CD14-positive monocyte (primary cell): ENCODE results near the gene GPR12. TPM values are rescaled to one million over a fixed set of nuclear protein-coding genes. Genes with fewer than 3 reads are reported as not detected.

Experiments
- DNase-seq, 3 donors: peaks; one replicate each; pipeline ENCODE4 v3.0.0-alpha.2; 2011 to 2022
- H2AFZ ChIP-seq: 2 replicates; pipeline ENCODE4 v1.6.0; 2012; ENCODE audit warnings: mild to moderate bottlenecking, low read depth, low read length, inconsistent platforms; ENCODE audit not compliant: insufficient read depth, poor library complexity, severe bottlenecking
- H3K27ac ChIP-seq, 2 donors: 1 replicate in 1 of 2; 2 replicates in 1 of 2; pipeline ENCODE4 v1.5.1; 2012 to 2013; ENCODE audit warnings: low read length in 2 of 2, control low read depth in 1 of 2, inconsistent platforms in 1 of 2, low read depth in 1 of 2, mild to moderate bottlenecking in 1 of 2
- H3K27me3 ChIP-seq, 2 donors: one replicate each; pipeline versions ENCODE4 v1.6.0 to v1.6.1; 2011 to 2013; ENCODE audit warnings: low read length in 2 of 2; ENCODE audit not compliant: control insufficient read depth in 2 of 2, insufficient read depth in 2 of 2
- H3K36me3 ChIP-seq, 2 donors: replicated peaks in 1 of 2; 1 replicate in 1 of 2; 2 replicates in 1 of 2; pipeline versions ENCODE4 v1.5.1 to v1.6.1; 2012 to 2013; ENCODE audit warnings: low read length in 2 of 2, control low read depth in 1 of 2, inconsistent platforms in 1 of 2, mild to moderate bottlenecking in 1 of 2; ENCODE audit not compliant: insufficient read depth in 2 of 2, control insufficient read depth in 1 of 2
- H3K4me1 ChIP-seq, 2 donors: 1 replicate in 1 of 2; 2 replicates in 1 of 2; pipeline versions ENCODE4 v1.5.1 to v1.6.1; 2012 to 2013; ENCODE audit warnings: low read length in 2 of 2, control low read depth in 1 of 2, inconsistent platforms in 1 of 2, mild to moderate bottlenecking in 1 of 2, moderate library complexity in 1 of 2; ENCODE audit not compliant: insufficient read depth in 2 of 2, control insufficient read depth in 1 of 2
- H3K4me2 ChIP-seq: replicated peaks from 2 replicates; pipeline ENCODE3; 2012; ENCODE audit warnings: low read length, moderate library complexity, mild to moderate bottlenecking; ENCODE audit not compliant: poor library complexity, severe bottlenecking; ENCODE audit errors: extremely low read depth
- H3K4me3 ChIP-seq, 3 experiments: fragments of 200-600 bp in 1 of 3; sonication (generic) in 1 of 3; replicated peaks in 1 of 3; 1 replicate in 2 of 3; 2 replicates in 1 of 3; pipeline ENCODE4 v1.5.1; 2011 to 2013; ENCODE audit warnings: low read length in 3 of 3, mild to moderate bottlenecking in 3 of 3, control low read depth in 2 of 3, low read depth in 2 of 3, inconsistent platforms in 1 of 3, moderate library complexity in 1 of 3
- H3K79me2 ChIP-seq: 2 replicates; pipeline ENCODE4 v1.6.0; 2012; ENCODE audit warnings: mild to moderate bottlenecking, control low read depth, inconsistent platforms, low read length, moderate library complexity; ENCODE audit not compliant: insufficient read depth
- H3K9ac ChIP-seq: 2 replicates; pipeline ENCODE4 v1.6.0; 2017; ENCODE audit warnings: low read length, mild to moderate bottlenecking; ENCODE audit not compliant: insufficient read depth, poor library complexity, severe bottlenecking
- H3K9me3 ChIP-seq, 2 donors: replicated peaks in 1 of 2; 1 replicate in 1 of 2; 2 replicates in 1 of 2; pipeline versions ENCODE4 v1.5.1 to v1.6.1; 2012 to 2013; ENCODE audit warnings: low read length in 2 of 2, control low read depth in 1 of 2; ENCODE audit not compliant: control insufficient read depth in 1 of 2, insufficient read depth in 1 of 2
- H4K20me1 ChIP-seq: 2 replicates; pipeline ENCODE4 v1.6.0; 2012; ENCODE audit warnings: mild to moderate bottlenecking, low read length, control low read depth, moderate library complexity; ENCODE audit not compliant: insufficient read depth
- H3K27ac Mint-ChIP-seq, 7 donors: one replicate each; pipeline ENCODE4 v1.8.0; 2020; ENCODE audit warnings: mild to moderate bottlenecking in 7 of 7, mixed read lengths in 7 of 7, moderate library complexity in 6 of 7, inconsistent platforms in 2 of 7
- H3K27me3 Mint-ChIP-seq, 3 donors: one replicate each; pipeline ENCODE4 v1.8.0; 2021 to 2022; ENCODE audit warnings: low read depth in 3 of 3, mild to moderate bottlenecking in 3 of 3, mixed read lengths in 3 of 3, moderate library complexity in 3 of 3, inconsistent platforms in 1 of 3
- H3K36me3 Mint-ChIP-seq, 2 donors: one replicate each; pipeline ENCODE4 v1.8.0; 2020; ENCODE audit warnings: mixed read lengths in 2 of 2, inconsistent platforms in 1 of 2, mild to moderate bottlenecking in 1 of 2
- H3K4me1 Mint-ChIP-seq: one replicate; pipeline ENCODE4 v1.8.0; 2020; ENCODE audit warnings: mild to moderate bottlenecking, mixed read lengths
- H3K4me3 Mint-ChIP-seq, 2 donors: one replicate each; pipeline ENCODE4 v1.8.0; 2020; ENCODE audit warnings: mild to moderate bottlenecking in 2 of 2, mixed read lengths in 2 of 2, moderate library complexity in 1 of 2
- H3K9me3 Mint-ChIP-seq, 7 donors: one replicate each; pipeline ENCODE4 v1.8.0; 2020 to 2022; ENCODE audit warnings: mixed read lengths in 7 of 7, mild to moderate bottlenecking in 6 of 7, moderate library complexity in 6 of 7, inconsistent platforms in 2 of 7
- WGBS: methylation state at CpG from one replicate; pipeline ENCODE4 v1.1.5; 2013; ENCODE audit warnings: missing lambda C conversion rate; ENCODE audit not compliant: insufficient coverage; 5-methylcytosine and 5-hydroxymethylcytosine counted together
- intact Hi-C, 2 donors: fragments of 100-400 bp; cut with micrococcal nuclease; formaldehyde crosslinking; loops; one replicate each; pipeline versions ENCODE4 v1.15.0 to v1.15.1; 2023
- polyA plus RNA-seq, 3 donors: library from polyadenylated mRNA; depleted of rRNA in 1 of 3; unstranded in 2 of 3; stranded (reverse) in 1 of 3; fragments of 300-500 nt in 2 of 3; fragments of >200 nt in 1 of 3; fragmentation: Illumina TruSeq in 2 of 3; gene quantifications; 1 replicate in 2 of 3; 2 replicates in 1 of 3; pipeline ENCODE4 v1.2.3, GENCODE V29; 2012 to 2021
- TF ChIP-seq, protein P1 (sequence below): fragments of 200-600 bp; IDR thresholded peaks from one replicate; pipeline ENCODE4 v1.8.0; 2022; ENCODE audit warnings: antibody characterized with exemption, mild to moderate bottlenecking

The GPR12 gene
- polyA plus RNA-seq, 3 donors: not detected

GRCh38 chr13:26743971-26744370 is 16.6 kb downstream of the GPR12 start:
- TF ChIP-seq, protein P1, sequence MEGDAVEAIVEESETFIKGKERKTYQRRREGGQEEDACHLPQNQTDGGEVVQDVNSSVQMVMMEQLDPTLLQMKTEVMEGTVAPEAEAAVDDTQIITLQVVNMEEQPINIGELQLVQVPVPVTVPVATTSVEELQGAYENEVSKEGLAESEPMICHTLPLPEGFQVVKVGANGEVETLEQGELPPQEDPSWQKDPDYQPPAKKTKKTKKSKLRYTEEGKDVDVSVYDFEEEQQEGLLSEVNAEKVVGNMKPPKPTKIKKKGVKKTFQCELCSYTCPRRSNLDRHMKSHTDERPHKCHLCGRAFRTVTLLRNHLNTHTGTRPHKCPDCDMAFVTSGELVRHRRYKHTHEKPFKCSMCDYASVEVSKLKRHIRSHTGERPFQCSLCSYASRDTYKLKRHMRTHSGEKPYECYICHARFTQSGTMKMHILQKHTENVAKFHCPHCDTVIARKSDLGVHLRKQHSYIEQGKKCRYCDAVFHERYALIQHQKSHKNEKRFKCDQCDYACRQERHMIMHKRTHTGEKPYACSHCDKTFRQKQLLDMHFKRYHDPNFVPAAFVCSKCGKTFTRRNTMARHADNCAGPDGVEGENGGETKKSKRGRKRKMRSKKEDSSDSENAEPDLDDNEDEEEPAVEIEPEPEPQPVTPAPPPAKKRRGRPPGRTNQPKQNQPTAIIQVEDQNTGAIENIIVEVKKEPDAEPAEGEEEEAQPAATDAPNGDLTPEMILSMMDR: no peak
- Histone ChIP-seq H3K4me2 (no peak overlapping the region), H2AFZ (no peak overlapping the region), H4K20me1 (no peaks in the 10 kb centered on the region), H3K27me3 (peaks cover 0 to 5% of the 10 kb centered on the region in 2 donors), H3K9ac (no peak overlapping the region), H3K27ac (no peak overlapping the region), H3K4me1 (no peaks in the 10 kb centered on the region), H3K4me3 (no peak overlapping the region), H3K79me2 (no peaks in the 10 kb centered on the region), H3K36me3 (no peaks in the 10 kb centered on the region), H3K9me3 (peaks cover 0 to 9% of the 10 kb centered on the region in 2 donors)
- H3K27me3 Mint-ChIP-seq: peaks cover 11 to 26% (median 26%) of the 10 kb centered on the region in 3 donors
- peak overlapping the region in 1 of 2 donors; percentile 44 for H3K4me3 Mint-ChIP-seq
- no peaks in the 10 kb centered on the region for H3K36me3 Mint-ChIP-seq
- H3K9me3 Mint-ChIP-seq: peaks cover 4 to 12% (median 8%) of the 10 kb centered on the region in 7 donors
- H3K27ac Mint-ChIP-seq: no peak overlapping the region
- WGBS: no CpG with 5 or more reads among the region's 7 CpGs
- no peak for DNase-seq
- H3K4me1 Mint-ChIP-seq: no peaks in the 10 kb centered on the region
- intact Hi-C loops: no loop called here

DNA sequence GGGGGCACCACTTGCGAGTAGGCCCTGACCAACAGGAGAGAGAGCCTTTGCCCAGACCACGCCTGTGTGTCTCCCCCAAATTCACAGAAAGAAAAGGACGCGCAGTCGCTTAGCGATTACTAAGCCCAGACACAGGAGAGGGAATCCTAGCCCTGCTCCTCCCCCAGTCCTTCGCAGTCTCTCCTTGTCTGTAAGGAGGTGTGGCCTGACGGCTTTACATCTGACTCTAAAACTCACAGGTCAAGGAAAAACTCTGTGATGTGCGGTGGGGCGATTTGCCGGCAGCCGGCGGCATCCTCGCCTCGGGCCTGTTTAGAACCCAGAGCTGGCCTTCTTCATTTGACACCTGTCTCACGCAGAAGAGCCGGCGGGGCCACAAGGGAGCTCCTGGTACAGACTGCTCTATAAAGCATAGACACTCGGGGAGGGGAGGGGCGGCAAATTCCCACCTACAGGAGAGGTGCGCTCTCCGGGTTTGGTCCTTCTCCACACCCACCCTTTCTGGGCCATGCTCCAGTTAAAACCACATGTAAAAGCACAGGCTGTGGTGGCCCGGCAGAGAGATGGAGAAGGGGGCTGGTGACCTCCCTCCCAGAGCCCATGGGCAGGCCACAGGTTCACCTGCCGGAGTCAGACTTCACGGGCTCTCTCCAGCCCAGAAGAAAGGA is 17.8 kb downstream of the GPR12 start:
- Histone ChIP-seq H2AFZ (no peak overlapping the region), H3K4me3 (no peak overlapping the region), H3K4me1 (no peaks in the 10 kb centered on the region), H3K36me3 (no peaks in the 10 kb centered on the region), H3K9ac (no peak overlapping the region), H3K79me2 (no peaks in the 10 kb centered on the region), H3K4me2 (no peak overlapping the region), H4K20me1 (no peaks in the 10 kb centered on the region), H3K9me3 (peaks cover 7 to 17% of the 10 kb centered on the region in 2 donors), H3K27ac (no peak overlapping the region), H3K27me3 (peaks cover 0 to 5% of the 10 kb centered on the region in 2 donors)
- H3K9me3 Mint-ChIP-seq: peaks cover 13 to 23% (median 16%) of the 10 kb centered on the region in 7 donors
- no peaks in the 10 kb centered on the region for H3K36me3 Mint-ChIP-seq
- WGBS: 39% methylated on average over 15 of the region's 25 CpGs
- H3K27ac Mint-ChIP-seq: peak overlapping the region in 1 of 7 donors; percentile 54
- H3K27me3 Mint-ChIP-seq: peaks cover 11 to 26% (median 26%) of the 10 kb centered on the region in 3 donors
- no peaks in the 10 kb centered on the region for H3K4me1 Mint-ChIP-seq
- no peak for DNase-seq
- H3K4me3 Mint-ChIP-seq: no peak overlapping the region
- TF ChIP-seq, protein P1: no peak
- intact Hi-C loops: no loop called here
